Right lobe of liver (tissue), 6 donors: ENCODE results near the gene ATXN1. TPM values are rescaled to one million over a fixed set of nuclear protein-coding genes. Genes with fewer than 3 reads are reported as not detected.

Experiments used
- ATAC-seq, 4 donors: fragments of 200-7000 bp; cut with Tn5 transposase; one replicate each; pipeline ENCODE4 v1.9.1; 2020; ENCODE audit warnings: mild to moderate bottlenecking in 4 of 4, moderate library complexity in 4 of 4
- DNase-seq, 3 donors: peaks; one replicate each; pipeline ENCODE4 v3.0.0-alpha.2; 2020
- H3K27ac ChIP-seq, 3 donors: fragments of 200-600 bp; one replicate each; pipeline ENCODE4 v1.8.0; 2022
- H3K27me3 ChIP-seq, 2 donors: fragments of 200-600 bp; one replicate each; pipeline ENCODE4 v1.8.0; 2022
- H3K36me3 ChIP-seq, 4 donors: fragments of 200-600 bp; sonication (generic) in 1 of 4; one replicate each; pipeline versions ENCODE4 v1.5.1 to v1.8.0; 2017 to 2022; ENCODE audit warnings: control low read depth in 1 of 4
- H3K4me1 ChIP-seq, 4 donors: fragments of 200-600 bp; sonication (generic) in 1 of 4; one replicate each; pipeline versions ENCODE4 v1.5.1 to v1.8.0; 2017 to 2022; ENCODE audit warnings: control low read depth in 1 of 4
- H3K4me3 ChIP-seq, 3 donors: fragments of 200-600 bp; one replicate each; pipeline ENCODE4 v1.8.0; 2022
- H3K9me3 ChIP-seq, 4 donors: fragments of 200-600 bp; sonication (generic) in 1 of 4; one replicate each; pipeline versions ENCODE4 v1.5.1 to v1.8.0; 2017 to 2022; ENCODE audit warnings: control low read depth in 1 of 4
- POLR2A ChIP-seq: fragments of 450-650 bp; IDR thresholded peaks from one replicate; pipeline ENCODE4 v1.6.1; 2017; ENCODE audit warnings: antibody characterized with exemption, mild to moderate bottlenecking
- WGBS: methylation state at CpG from one replicate; pipeline ENCODE4 v1.1.6; 2018; ENCODE audit warnings: low coverage, low lambda C conversion rate; ENCODE audit not compliant: insufficient coverage; ENCODE audit errors: missing lambda C conversion rate; 5-methylcytosine and 5-hydroxymethylcytosine counted together
- intact Hi-C, 2 donors: fragments of 100-400 bp; cut with DNase I; formaldehyde crosslinking; loops; one replicate each; pipeline versions ENCODE4 v1.11.2 to v1.14.1; 2022
- total RNA-seq, 6 experiments: library from RNA; depleted of rRNA in 2 of 6; stranded (reverse); fragments of >200 nt in 2 of 6; fragmentation: NEBNext Ultra II Directional in 3 of 6; extraction: Animal tissue kit (Norgen Biotek cat#: 25700) in 3 of 6; gene quantifications; one replicate each; pipeline versions ENCODE4 v1.1.0 to v1.2.4, GENCODE V29; 2016 to 2023
- TF ChIP-seq, protein P1 (sequence below), 4 donors: fragments of 200-600 bp in 3 of 4; fragments of 450-650 bp in 1 of 4; IDR thresholded peaks; one replicate each; pipeline versions ENCODE4 v1.5.1 to v1.8.0; 2016 to 2022; ENCODE audit warnings: antibody characterized with exemption in 4 of 4, mild to moderate bottlenecking in 2 of 4
- donor health status: DM: no; HTN: yes; CAD: no.
- donor health status: DM: no; HTN: no; CAD: no.
- donor health status: DM: no; HTN: no; CAD: no.
- donor health status: DM: no; HTN: yes; CAD: no.
- donor health status: DM: no; HTN: yes; CAD: no.

The ATXN1 gene
- total RNA-seq, 6 experiments from 2014 or later: 23.2 to 28.7 (median 25.0) TPM

DNA sequence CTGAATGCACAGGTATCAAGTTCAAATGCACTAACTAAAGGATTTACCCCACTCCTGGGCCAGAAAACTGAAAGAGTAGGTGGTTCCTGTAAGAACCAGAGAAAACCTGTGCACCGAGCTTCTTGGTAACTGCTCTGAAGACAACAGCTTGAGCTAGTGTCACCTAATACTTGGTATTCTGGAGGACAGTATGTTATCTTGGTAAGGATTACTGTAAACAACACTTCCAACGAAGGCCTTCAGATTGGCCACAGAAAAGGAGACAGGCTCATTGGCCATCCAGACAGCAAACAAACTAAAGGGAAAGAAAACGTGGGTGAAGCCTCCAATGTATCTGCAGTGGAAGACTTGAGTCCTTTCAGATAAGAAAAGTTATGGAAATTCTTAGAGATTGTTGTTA, 461.4 kb downstream of the ATXN1 start:
- TF ChIP-seq POLR2A: no peak
- TF ChIP-seq, protein P1, sequence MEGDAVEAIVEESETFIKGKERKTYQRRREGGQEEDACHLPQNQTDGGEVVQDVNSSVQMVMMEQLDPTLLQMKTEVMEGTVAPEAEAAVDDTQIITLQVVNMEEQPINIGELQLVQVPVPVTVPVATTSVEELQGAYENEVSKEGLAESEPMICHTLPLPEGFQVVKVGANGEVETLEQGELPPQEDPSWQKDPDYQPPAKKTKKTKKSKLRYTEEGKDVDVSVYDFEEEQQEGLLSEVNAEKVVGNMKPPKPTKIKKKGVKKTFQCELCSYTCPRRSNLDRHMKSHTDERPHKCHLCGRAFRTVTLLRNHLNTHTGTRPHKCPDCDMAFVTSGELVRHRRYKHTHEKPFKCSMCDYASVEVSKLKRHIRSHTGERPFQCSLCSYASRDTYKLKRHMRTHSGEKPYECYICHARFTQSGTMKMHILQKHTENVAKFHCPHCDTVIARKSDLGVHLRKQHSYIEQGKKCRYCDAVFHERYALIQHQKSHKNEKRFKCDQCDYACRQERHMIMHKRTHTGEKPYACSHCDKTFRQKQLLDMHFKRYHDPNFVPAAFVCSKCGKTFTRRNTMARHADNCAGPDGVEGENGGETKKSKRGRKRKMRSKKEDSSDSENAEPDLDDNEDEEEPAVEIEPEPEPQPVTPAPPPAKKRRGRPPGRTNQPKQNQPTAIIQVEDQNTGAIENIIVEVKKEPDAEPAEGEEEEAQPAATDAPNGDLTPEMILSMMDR (IDR thresholded peaks at IDR 0.05): no peak
- Histone ChIP-seq H3K4me3 (no peak overlapping the region), H3K27me3 (no peaks in the 10 kb centered on the region), H3K27ac (no peak overlapping the region), H3K4me1 (no peaks in the 10 kb centered on the region), H3K36me3 (peaks cover 0 to 5% (median 0%) of the 10 kb centered on the region in 4 donors), H3K9me3 (no peaks in the 10 kb centered on the region)
- DNase-seq (no peak), ATAC-seq (no peak)
- 89% methylated on average over 3 of the region's 3 CpGs for WGBS
- intact Hi-C loops: no loop called here

DNA sequence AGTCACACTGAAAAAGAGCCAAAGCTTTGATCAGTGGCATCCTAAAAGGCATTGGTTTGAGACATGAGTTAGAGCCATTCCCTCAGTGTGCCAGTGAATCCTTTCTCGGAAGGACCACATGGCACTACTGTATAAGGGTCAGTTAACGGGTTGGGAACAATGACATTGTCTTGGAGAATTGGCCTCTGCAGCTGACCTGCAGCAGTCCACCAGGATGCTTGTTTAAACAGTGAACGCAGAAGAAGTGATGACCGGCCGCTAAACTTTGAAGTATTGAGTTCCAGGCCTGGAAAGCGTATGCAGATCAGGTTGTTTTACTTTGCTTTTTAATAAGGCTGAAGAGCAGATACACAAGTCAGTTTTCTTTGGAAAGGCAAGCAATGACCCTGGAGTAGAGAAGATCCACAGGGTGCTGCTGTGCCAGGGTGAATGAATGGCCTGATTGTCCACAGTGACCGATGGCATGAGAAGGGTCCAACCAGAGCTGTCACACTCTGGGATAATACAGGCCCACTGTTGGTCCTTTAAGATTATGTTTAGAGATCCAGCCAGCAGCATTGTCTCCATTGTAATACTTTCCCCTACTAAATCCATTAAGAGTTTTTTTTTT, 465.1 kb downstream of the ATXN1 start:
- 76% methylated on average over 5 of the region's 7 CpGs for WGBS
- H3K27ac ChIP-seq: no peak overlapping the region
- DNase-seq (no peak), ATAC-seq (no peak)
- H3K27me3 ChIP-seq: no peaks in the 10 kb centered on the region
- TF ChIP-seq, protein P1 (IDR thresholded peaks at IDR 0.05): no peak
- no peak for TF ChIP-seq POLR2A
- intact Hi-C loops: no loop called here
- no peaks in the 10 kb centered on the region for H3K4me1 ChIP-seq
- no peaks in the 10 kb centered on the region for H3K36me3 ChIP-seq
- H3K4me3 ChIP-seq: no peak overlapping the region
- no peaks in the 10 kb centered on the region for H3K9me3 ChIP-seq

DNA sequence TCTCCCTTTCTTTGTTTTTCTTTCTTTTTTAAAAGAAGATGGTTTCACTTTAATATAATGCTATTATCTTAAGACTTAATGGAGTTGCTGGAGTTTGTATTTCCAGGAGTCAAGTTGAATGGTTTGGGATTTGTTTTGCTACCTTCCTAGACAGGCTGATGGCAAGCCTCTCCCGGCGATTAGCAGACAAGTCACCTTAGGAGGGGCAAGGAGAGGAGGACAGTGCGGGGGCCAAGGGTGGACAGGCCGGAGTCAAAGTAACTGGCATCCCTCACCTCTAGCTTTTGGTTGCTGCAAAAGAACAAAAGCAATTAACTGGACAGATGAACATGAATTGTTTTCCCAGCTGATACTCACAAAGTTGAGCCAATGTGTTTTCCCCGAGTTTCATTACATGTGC, 465.8 kb downstream of the ATXN1 start:
- H3K27me3 ChIP-seq: no peaks in the 10 kb centered on the region
- no peaks in the 10 kb centered on the region for H3K9me3 ChIP-seq
- DNase-seq: no peak
- no peak overlapping the region for H3K4me3 ChIP-seq
- intact Hi-C loops: no loop called here
- H3K27ac ChIP-seq: no peak overlapping the region
- no peaks in the 10 kb centered on the region for H3K36me3 ChIP-seq
- no peak for ATAC-seq
- 77% methylated on average over 5 of the region's 5 CpGs for WGBS
- TF ChIP-seq, protein P1 (IDR thresholded peaks at IDR 0.05): no peak
- no peak for TF ChIP-seq POLR2A
- no peaks in the 10 kb centered on the region for H3K4me1 ChIP-seq

DNA sequence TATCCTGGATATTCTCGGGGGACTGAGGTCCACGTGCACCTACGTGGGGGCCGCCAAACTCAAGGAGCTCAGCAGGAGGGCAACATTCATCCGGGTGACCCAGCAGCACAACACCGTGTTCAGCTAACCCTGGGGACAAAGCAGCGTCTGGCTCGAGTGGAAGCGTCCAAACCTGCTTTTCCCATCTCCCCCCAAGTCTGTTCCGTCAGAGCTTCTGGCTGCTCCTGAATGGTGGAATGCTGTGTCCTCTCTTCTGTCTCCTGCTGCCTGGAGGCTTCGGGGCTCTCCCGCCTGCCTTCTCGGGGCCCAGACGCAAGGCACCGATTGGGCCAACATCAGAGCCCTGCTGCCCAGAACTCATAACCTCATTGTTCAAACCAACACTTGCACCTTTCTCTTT, 466.2 kb downstream of the ATXN1 start:
- H3K27ac ChIP-seq: no peak overlapping the region
- 80% methylated on average over 11 of the region's 15 CpGs for WGBS
- no peak for TF ChIP-seq POLR2A
- no peak for DNase-seq
- ATAC-seq: no peak
- H3K4me1 ChIP-seq: no peaks in the 10 kb centered on the region
- H3K36me3 ChIP-seq: no peaks in the 10 kb centered on the region
- no peak overlapping the region for H3K4me3 ChIP-seq
- H3K9me3 ChIP-seq: no peaks in the 10 kb centered on the region
- intact Hi-C loops: no loop called here
- no peaks in the 10 kb centered on the region for H3K27me3 ChIP-seq

DNA sequence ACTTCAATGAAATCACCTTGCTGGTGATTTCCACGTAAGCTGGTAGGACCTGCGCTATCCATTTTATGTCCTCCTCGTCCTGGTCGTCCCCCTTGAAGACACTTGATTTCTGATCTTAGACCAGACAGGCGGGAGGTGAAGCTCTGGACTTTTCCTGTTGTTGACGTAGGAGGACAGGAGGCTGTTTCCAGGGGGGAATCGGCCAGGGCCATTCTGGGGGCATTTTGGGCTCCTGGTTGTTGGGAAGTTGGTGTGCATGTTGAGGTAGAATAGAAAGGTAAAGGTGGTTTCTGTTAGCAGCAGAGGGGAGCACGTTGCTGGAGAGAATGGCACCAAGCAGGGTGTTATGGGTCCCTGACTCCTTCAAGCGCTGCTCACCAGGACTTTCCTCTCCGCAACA, 466.9 kb downstream of the ATXN1 start:
- H3K9me3 ChIP-seq: no peaks in the 10 kb centered on the region
- H3K27me3 ChIP-seq: no peaks in the 10 kb centered on the region
- H3K4me1 ChIP-seq: no peaks in the 10 kb centered on the region
- H3K4me3 ChIP-seq: no peak overlapping the region
- TF ChIP-seq, protein P1 (IDR thresholded peaks at IDR 0.05): no peak
- TF ChIP-seq POLR2A: no peak
- no peaks in the 10 kb centered on the region for H3K36me3 ChIP-seq
- no peak for DNase-seq
- WGBS: 88% methylated on average over 10 of the region's 10 CpGs
- intact Hi-C loops: no loop called here
- no peak overlapping the region for H3K27ac ChIP-seq
- ATAC-seq: no peak
